ENCODE data around the gene AHSG. TPM values are rescaled to one million over a fixed set of nuclear protein-coding genes. Genes with fewer than 3 reads are reported as not detected.

AHSG gene
- total and polyA plus RNA-seq, 2 donors (not counting 1 experiment from before 2014, with no cell fraction given), result not detected

DNA sequence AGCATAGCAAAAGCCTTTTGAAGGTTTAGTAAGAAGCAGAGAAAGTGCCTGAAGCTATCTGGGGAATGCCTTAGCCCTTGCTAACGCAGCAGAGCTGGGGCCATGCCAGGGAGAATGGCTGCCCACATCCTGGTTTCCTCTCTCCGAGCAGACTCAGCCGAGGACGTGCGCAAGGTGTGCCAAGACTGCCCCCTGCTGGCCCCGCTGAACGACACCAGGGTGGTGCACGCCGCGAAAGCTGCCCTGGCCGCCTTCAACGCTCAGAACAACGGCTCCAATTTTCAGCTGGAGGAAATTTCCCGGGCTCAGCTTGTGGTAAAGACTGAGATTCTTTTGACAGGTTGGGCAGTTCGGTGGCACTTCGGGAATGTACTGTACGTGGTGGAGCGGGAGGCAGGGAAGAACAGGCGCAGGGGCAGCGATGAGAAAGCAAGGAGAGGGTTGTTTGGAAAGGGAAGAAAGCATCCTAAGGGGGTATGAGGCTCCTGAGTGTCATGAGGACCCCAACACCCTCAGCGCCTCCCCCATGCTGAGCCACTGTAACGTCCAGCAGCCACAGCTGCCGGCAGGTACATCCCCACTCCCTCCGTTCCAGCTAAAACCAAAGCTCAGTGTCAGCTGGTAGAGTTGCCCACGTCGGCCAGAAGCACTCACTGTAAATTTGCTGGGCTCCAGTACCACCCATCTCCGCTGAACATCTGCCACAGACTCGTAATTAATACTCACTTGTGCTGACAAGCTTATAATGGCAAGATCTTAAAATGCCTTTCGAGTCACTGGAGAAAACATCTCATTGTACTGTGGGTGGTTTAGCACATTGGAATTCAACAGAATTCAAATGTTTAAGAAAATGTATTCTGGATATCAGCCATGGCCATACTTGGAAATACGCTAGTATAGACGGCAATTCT, 4.4 kb downstream of the AHSG start:
- POLR2A ChIA-PET, result interaction anchor here (1.5 to 3.0 kb wide), 2 partner anchors 155 to 166 kb away, joined by 6 to 21 read pairs; partner anchors contain the start of gene EIF4A2
- intact Hi-C loops (cut with micrococcal nuclease), result loop anchor here (1.0 to 5.0 kb wide), 6 partner anchors 190 to 674 kb away; partner anchors contain the start of gene RFC4
- H3K27ac Mint-ChIP-seq, result no peak overlapping the region

More for the DNA sequence above, 4.4 kb downstream of the AHSG start:
- TF ChIP-seq, protein P1, sequence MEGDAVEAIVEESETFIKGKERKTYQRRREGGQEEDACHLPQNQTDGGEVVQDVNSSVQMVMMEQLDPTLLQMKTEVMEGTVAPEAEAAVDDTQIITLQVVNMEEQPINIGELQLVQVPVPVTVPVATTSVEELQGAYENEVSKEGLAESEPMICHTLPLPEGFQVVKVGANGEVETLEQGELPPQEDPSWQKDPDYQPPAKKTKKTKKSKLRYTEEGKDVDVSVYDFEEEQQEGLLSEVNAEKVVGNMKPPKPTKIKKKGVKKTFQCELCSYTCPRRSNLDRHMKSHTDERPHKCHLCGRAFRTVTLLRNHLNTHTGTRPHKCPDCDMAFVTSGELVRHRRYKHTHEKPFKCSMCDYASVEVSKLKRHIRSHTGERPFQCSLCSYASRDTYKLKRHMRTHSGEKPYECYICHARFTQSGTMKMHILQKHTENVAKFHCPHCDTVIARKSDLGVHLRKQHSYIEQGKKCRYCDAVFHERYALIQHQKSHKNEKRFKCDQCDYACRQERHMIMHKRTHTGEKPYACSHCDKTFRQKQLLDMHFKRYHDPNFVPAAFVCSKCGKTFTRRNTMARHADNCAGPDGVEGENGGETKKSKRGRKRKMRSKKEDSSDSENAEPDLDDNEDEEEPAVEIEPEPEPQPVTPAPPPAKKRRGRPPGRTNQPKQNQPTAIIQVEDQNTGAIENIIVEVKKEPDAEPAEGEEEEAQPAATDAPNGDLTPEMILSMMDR (IDR thresholded peaks at IDR 0.05), result peak; percentile 95
- TF ChIP-seq EZH2 (IDR thresholded peaks at IDR 0.05; ENCODE audit: borderline replicate concordance, insufficient read depth, low read depth, low read length, poor library complexity, severe bottlenecking), result no peak
- ATAC-seq (ENCODE audit: low read depth) (peak; percentile 95), DNase-seq (peak; percentile 86)
- Histone ChIP-seq H3K4me1 (ENCODE audit: control insufficient read depth in 2 of 2, insufficient read depth in 2 of 2, low read length in 2 of 2) (peaks cover 19% of the 10 kb centered on the region in 2 donors), H3K36me3 (replicated peaks in 1 of 2; ENCODE audit: control extremely low read depth in 1 of 2, control insufficient read depth in 1 of 2, extremely low read depth in 1 of 2, insufficient read depth in 2 of 2, low read length in 1 of 2) (no peaks in the 10 kb centered on the region), H3K27me3 (replicated peaks in 1 of 4; ENCODE audit: control extremely low read depth in 1 of 4, control insufficient read depth in 3 of 4, insufficient read depth in 4 of 4, low read length in 3 of 4) (peaks cover 0 to 35% (median 9%) of the 10 kb centered on the region in 4 experiments), H4K20me1 (ENCODE audit: control insufficient read depth, insufficient read depth, low read length, poor library complexity, severe bottlenecking) (no peaks in the 10 kb centered on the region), H2AFZ (ENCODE audit: insufficient read depth, low read depth, low read length, poor library complexity, severe bottlenecking) (peak overlapping the region; percentile 67), H3K79me2 (ENCODE audit: control insufficient read depth, insufficient read depth, low read length) (no peaks in the 10 kb centered on the region), H3K4me3 (ENCODE audit: control extremely low read depth in 1 of 5, extremely low read depth in 1 of 5, insufficient read depth in 1 of 5, low read depth in 2 of 5, low read length in 4 of 5) (peak overlapping the region in 2 of 5 experiments; percentile 29 to 30), H3K9me3 (ENCODE audit: control extremely low read depth in 1 of 3, control insufficient read depth in 2 of 3, insufficient read depth in 1 of 3, low read length in 2 of 3) (no peaks in the 10 kb centered on the region), H3K9ac (ENCODE audit: low read length) (peak overlapping the region; percentile 14), H3K4me2 (replicated peaks; ENCODE audit: low read depth, low read length, poor library complexity, severe bottlenecking) (peak overlapping the region; percentile 59), H3K27ac (ENCODE audit: low read length in 2 of 2) (no peak overlapping the region)
- WGBS (ENCODE audit: insufficient coverage), result 17% methylated on average over 24 of the region's 31 CpGs
- H3K27me3 Mint-ChIP-seq, result peaks cover 58% of the 10 kb centered on the region
- CTCF ChIA-PET, result interaction anchor here (0.6 to 11.3 kb wide), 63 partner anchors 8 to 957 kb away, joined by 3 to 237 read pairs (median 5); partner anchors contain the start of genes DNAJB11, EIF4A2 and HRG
- peaks cover 13% of the 10 kb centered on the region for H3K4me1 Mint-ChIP-seq
- H3K9me3 Mint-ChIP-seq (ENCODE audit: insufficient read depth), result no peaks in the 10 kb centered on the region
- H3K4me3 Mint-ChIP-seq, result peak overlapping the region; percentile 74

Measured in B cell (primary cell).